ENCODE results near the gene KIR3DL1.

GRCh38 chr19:54873990-54874389, 57.7 kb downstream of the KIR3DL1 start, which contains the start of gene FCAR:
- TF ChIP-seq CTCF (IDR thresholded peaks at IDR 0.05) (no peak), POLR2A (IDR thresholded peaks at IDR 0.05) (no peak)

Measured in right lobe of liver (tissue), 4 donors.